GM06990 (cell line): ENCODE results near the gene ARPC3.

Source experiments
- DNase-seq: peaks from one replicate; pipeline ENCODE4 v3.0.0-alpha.2; 2011; ENCODE audit not compliant: insufficient read length; ENCODE audit errors: extremely low read depth
- H3K27me3 ChIP-seq: replicated peaks from 2 replicates; pipeline ENCODE4 v1.6.0; 2011; ENCODE audit warnings: low read length; ENCODE audit not compliant: control insufficient read depth, insufficient read depth
- H3K36me3 ChIP-seq: 2 replicates; pipeline ENCODE4 v1.5.1; 2011; ENCODE audit warnings: low read length; ENCODE audit not compliant: control insufficient read depth, insufficient read depth
- H3K4me3 ChIP-seq: replicated peaks from 2 replicates; pipeline ENCODE4 v1.5.1; 2011; ENCODE audit warnings: low read depth, mild to moderate bottlenecking, control low read depth, low read length
- CTCF ChIP-seq: IDR thresholded peaks from 2 replicates; pipeline ENCODE4 v1.5.1; 2011; ENCODE audit warnings: low read length, control low read depth, mild to moderate bottlenecking, inconsistent platforms; ENCODE audit not compliant: insufficient read depth, poor library complexity, severe bottlenecking

ARPC3 gene

GRCh38 chr12:110403146-110403975, 46.8 kb downstream of the ARPC3 start, which contains the start of gene ANAPC7:
Gene ANAPC7 (minus strand): TSS chr12:110403708. CDS start chr12:110403627, 81 bp downstream.
- peak within 1 kb of the TSS; percentile 92 for H3K4me3 ChIP-seq
- peak; percentile 89 for DNase-seq
- H3K27me3 ChIP-seq = no peaks in the 10 kb centered on the region
- peaks cover 4% of the 10 kb centered on the region for H3K36me3 ChIP-seq
- no peak for TF ChIP-seq CTCF
